HG03460 (cell line): Measurements from ENCODE around the gene ERCC3.
"Not testable (repeated sequence)": the region's sequence is repeated elsewhere in the genome, so short reads cannot be mapped to it uniquely, and the experiment has no call there.

ENCODE experiments used
- ATAC-seq: cut with Tn5 transposase; IDR thresholded peaks from one replicate; pipeline ENCODE4 v1.9.1; 2021; ENCODE audit not compliant: unreplicated experiment

ERCC3 gene

GRCh38 chr2:127280693-127281092 lies 13.3 kb downstream of the ERCC3 start:
- ATAC-seq, result no peak

- ATAC-seq, result no peak
Measured at GRCh38 chr2:127279781-127280180, 14.2 kb downstream of the ERCC3 start.

DNA sequence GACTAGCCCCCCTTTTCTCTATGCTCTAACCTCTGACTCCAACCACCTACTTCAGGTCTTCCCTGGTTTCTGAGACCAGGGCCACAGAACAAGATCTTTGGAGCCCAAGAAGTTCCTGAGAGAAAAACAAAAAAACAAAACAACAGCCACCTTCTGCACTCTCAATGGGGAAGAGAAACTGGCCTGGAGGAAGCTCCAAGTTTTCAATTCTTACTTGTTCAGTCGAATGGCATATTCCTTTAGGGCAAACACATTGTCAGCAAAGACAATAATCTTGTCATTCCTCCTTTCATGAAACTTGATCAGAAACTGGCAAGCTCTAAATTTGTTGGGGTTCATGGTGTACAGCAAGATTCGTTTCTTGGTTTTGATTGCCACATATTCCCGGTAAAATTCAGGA lies 15.0 kb downstream of the ERCC3 start:
- no peak for ATAC-seq

- peak; percentile 96 for ATAC-seq
Measured at GRCh38 chr2:127277028-127277427, 16.9 kb downstream of the ERCC3 start.

DNA sequence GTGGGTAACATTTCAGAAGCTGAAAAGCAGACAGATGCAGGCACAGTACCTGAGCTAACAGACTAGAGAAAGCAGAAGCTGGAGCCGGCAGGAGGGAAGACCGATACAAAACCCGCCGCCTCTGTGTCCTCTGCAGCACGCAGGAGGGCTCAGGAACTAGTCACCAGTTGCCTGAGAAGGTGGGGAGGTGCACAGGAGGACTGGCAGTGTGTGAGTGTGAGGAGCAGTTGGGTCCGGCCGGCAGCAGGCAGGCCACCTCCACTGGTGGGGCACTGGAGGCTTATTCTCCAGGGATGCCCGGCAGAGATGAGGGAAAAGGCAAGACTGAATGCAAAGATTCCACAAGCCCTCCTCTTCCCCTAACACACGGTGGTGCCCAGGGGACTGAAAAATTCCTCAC lies 18.2 kb downstream of the ERCC3 start:
- no peak for ATAC-seq

GRCh38 chr2:127275356-127275755 lies 18.6 kb downstream of the ERCC3 start:
- no peak for ATAC-seq

GRCh38 chr2:127270663-127271062 lies 23.3 kb downstream of the ERCC3 start:
- no peak for ATAC-seq

GRCh38 chr2:127261804-127262406 lies 32.0 kb downstream of the ERCC3 start:
- no peak for ATAC-seq

- ATAC-seq, result no peak
Measured at GRCh38 chr2:127259355-127259754, 34.6 kb downstream of the ERCC3 start.

DNA sequence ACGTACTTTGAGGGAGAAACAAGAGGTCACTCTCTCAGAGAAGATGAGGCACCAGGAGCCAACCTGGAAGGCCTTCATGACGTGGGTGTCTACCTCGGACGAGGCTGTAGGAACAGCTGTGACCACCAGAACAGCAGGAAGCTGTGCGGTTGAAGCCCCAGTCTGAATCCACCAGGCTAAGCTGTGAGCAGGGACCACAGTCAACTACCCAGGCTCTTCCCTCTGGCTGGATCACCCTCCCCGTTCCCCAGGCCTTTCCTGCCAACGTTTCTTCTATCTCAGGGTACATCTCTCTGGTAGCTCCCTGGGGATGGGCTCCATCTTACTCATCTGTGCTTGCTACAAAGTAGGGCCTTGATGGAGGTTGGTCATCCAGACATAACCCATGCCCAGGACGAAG lies 37.1 kb downstream of the ERCC3 start:
- ATAC-seq, result no peak

DNA sequence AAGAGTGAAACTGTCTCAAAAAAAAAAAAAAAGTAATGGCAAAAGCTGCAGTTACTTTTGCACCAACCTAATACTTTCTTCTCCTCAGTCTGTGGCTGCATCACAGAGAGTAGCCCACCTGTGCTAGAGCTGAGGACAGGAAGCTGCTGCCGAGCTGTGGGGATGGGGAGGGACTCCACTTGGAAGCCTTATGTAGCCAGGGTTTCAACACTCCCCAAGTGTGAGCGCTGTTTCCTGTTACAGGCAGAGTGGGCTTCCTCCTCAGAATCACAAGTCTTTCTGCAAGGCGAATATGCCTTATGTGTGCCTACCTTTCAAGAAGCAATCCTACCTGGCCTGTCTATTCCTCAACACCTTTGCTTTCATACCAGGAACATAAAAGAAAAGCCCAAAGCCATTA lies 37.6 kb downstream of the ERCC3 start:
- no peak for ATAC-seq

DNA sequence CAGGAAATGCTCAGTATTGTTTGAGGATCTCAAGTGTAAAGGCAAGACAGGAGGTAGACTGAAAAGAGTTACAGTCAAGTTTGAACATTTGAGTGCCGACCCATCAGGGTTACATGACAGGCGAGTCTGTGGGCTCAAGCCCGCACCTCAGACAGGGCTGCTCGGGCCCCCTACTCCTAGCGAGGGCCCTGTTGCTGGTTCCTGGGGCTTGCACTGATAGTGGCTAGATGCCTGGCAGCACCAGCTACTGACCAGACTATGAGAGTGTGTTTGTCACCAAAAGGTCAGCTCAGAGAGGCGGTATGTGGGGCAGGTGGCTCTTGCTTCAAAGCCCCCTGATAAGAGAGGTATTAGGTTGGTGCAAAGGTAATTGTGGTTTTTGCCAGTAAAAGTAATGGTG lies 38.2 kb downstream of the ERCC3 start:
- ATAC-seq, result no peak

DNA sequence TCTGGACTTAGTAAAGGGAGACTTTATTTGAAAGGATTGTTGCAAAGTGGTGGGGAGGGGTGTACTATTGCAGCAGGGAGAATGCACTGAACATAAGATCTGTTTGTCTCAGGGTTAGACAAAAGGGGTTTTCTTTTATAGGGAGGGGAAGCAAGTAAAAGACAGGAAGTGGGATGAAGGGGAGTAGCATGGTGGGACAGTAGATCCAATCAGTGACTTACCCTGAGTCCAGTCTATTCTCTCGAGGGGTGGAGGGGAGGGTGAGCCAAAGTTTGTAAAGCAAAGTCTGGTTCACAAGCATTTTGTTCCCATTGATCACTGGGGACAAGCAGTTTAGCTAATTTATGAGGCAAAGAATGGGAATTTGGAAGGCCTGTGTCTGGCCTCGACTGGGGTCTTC lies 38.8 kb downstream of the ERCC3 start:
- no peak for ATAC-seq

- ATAC-seq, result no peak
Measured at GRCh38 chr2:127254386-127254981, 39.5 kb downstream of the ERCC3 start.

- ATAC-seq, result not testable (repeated sequence)
Measured at GRCh38 chr2:127241184-127241583, 52.8 kb downstream of the ERCC3 start.

GRCh38 chr2:127239395-127239794 lies 54.5 kb downstream of the ERCC3 start:
- ATAC-seq, result no peak

DNA sequence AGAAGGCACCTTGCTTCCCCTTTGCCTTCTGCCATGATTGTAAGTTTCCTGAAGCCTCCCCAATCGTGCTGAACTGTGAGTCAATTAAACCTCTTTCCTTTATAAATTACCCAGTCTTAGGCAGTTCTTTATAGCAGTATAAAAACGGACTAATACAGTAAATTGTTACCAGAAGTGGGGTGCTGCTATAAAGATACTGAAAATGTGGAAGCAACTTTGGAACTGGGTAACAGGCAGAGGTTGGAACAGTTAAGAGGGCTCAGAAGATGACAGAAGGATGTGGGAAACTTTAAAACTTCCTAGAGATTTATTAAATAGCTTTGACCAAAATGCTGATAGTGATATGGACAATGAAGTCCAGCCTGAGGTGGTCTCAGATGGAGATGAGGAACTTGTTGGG lies 56.2 kb downstream of the ERCC3 start:
- not testable (repeated sequence) for ATAC-seq

- ATAC-seq, result no peak
Measured at GRCh38 chr2:127235082-127235702, 58.8 kb downstream of the ERCC3 start.

DNA sequence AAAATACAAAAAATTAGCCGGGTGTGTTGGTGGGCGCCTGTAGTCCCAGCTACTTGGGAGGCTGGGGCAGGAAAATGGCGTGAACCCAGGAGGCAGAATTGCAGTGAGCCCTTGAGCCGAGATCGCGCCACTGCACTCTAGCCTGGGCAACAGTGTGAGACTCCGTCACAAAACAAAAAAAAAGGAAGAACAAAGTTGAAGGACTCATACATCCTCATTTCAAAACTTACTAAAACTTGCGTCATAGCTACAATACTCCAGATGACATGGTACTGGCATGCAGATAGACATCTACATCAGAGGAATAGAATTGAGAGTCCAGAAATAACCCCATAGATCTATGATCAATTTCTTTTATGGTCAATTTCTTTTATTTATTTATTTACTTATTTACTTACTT lies 60.2 kb downstream of the ERCC3 start:
- no peak for ATAC-seq

DNA sequence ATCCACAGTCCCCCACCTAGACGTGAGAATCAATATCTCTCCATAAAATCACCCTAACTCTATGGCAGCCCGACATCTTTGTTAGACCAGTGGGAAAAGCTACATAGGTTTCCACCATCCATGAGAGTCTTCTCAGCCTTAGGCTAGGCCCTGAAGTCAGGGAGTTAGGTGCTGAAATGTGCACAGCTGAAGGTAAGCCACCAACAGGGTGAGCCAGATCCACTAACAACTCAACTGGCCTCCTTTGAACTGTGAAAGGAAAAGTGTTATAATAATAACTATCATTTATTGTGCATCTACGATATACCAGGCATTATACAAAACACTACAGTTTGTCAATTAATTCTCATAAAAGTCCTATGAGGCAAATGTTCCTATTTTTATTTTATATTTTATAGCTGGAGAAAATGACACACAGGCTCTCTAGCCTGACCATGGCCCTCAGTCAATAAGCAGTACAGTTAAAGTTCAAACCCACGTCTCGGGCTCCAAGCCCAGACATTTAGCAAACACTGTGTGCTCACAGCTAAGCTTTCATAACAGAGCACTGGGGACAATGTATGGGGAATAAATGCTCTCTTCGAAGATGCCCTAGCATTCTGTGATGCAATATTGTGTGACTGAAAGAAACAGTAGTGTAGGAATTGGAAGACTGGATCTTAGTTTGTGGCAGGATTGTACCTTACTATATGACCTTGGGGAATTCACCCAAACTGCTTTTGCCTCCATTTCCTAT lies 62.6 kb downstream of the ERCC3 start:
- no peak for ATAC-seq

GRCh38 chr2:127229555-127229954 lies 64.4 kb downstream of the ERCC3 start:
- ATAC-seq, result no peak

- no peak for ATAC-seq
Measured at GRCh38 chr2:127228102-127228501, 65.8 kb downstream of the ERCC3 start.
